Measurements from ENCODE around the gene HSF4.

Gene HSF4

DNA sequence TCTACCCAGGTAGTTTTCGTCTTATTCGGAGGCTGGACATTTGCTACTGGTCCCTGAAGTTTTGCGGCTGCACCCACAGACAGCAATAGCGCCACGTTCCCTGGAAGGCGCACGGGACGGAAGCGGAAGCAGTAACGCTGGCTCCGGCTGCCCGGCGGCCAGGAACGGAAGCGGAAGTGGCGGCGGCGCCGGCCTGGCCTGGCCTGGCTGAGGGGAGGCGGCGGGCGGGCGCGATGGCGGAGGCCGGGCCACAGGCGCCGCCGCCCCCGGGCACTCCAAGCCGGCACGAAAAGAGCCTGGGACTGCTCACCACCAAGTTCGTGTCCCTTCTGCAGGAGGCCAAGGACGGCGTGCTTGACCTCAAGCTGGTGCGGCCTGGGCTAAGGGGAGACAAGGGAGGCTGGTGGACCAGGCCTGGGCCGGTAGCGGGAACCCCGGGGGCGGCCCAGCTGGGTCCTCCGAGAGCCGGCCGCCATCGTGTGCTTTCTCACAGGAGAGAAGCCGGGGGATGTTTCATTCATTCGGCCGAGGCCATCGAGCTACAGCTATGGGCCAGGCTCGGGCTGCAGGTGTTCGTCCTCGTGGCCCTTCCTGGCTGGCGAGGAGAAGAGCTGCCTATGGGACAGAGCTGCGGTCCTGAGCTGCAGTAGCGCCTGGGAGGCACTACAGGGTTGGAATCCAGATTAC, 27.6 kb downstream of the HSF4 start, which contains the start of gene E2F4:
E2F4 (plus strand) TSS at position 161 of the 687 bp plus-strand sequence; CDS start at position 234, 73 bp downstream.
- Histone ChIP-seq H3K27ac (ENCODE audit: low read depth, low read length) (peak within 1 kb of the TSS; percentile 31; the same call in 1 of the 2 replicates), H3K9me3 (ENCODE audit: insufficient read depth, low read length) (no peaks in the 10 kb centered on the region), H3K79me2 (ENCODE audit: insufficient read depth, low read length) (peaks cover 24% of the 10 kb centered on the region), H3K27me3 (ENCODE audit: low read length) (no peaks in the 10 kb centered on the region), H3K9ac (ENCODE audit: low read length) (peak within 1 kb of the TSS; percentile 94), H3K36me3 (ENCODE audit: low read length) (no peaks in the 10 kb centered on the region), H3K9me2 (replicated peaks; ENCODE audit: insufficient read depth, low read length) (no peaks in the 10 kb centered on the region), H3F3A (ENCODE audit: insufficient read depth) (no peaks in the 10 kb centered on the region), H4K20me1 (ENCODE audit: low read depth, low read length) (no peaks in the 10 kb centered on the region), H3K4me2 (ENCODE audit: low read depth, low read length, poor library complexity, severe bottlenecking) (peak within 1 kb of the TSS; percentile 92), H2AFZ (ENCODE audit: low read depth, low read length, severe bottlenecking) (peak within 1 kb of the TSS; percentile 66), H3K4me3 (ENCODE audit: insufficient read depth, low read length, poor library complexity, severe bottlenecking) (peak within 1 kb of the TSS; percentile 92)
- TF ChIP-seq EZH2phosphoT487 (conservative IDR thresholded peaks at IDR 0.05; ENCODE audit: low read length) = no peak
- TF ChIP-seq, protein P1, sequence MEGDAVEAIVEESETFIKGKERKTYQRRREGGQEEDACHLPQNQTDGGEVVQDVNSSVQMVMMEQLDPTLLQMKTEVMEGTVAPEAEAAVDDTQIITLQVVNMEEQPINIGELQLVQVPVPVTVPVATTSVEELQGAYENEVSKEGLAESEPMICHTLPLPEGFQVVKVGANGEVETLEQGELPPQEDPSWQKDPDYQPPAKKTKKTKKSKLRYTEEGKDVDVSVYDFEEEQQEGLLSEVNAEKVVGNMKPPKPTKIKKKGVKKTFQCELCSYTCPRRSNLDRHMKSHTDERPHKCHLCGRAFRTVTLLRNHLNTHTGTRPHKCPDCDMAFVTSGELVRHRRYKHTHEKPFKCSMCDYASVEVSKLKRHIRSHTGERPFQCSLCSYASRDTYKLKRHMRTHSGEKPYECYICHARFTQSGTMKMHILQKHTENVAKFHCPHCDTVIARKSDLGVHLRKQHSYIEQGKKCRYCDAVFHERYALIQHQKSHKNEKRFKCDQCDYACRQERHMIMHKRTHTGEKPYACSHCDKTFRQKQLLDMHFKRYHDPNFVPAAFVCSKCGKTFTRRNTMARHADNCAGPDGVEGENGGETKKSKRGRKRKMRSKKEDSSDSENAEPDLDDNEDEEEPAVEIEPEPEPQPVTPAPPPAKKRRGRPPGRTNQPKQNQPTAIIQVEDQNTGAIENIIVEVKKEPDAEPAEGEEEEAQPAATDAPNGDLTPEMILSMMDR (IDR thresholded peaks at IDR 0.05; ENCODE audit: insufficient read depth, low read length, poor library complexity, severe bottlenecking) = no peak

DNA sequence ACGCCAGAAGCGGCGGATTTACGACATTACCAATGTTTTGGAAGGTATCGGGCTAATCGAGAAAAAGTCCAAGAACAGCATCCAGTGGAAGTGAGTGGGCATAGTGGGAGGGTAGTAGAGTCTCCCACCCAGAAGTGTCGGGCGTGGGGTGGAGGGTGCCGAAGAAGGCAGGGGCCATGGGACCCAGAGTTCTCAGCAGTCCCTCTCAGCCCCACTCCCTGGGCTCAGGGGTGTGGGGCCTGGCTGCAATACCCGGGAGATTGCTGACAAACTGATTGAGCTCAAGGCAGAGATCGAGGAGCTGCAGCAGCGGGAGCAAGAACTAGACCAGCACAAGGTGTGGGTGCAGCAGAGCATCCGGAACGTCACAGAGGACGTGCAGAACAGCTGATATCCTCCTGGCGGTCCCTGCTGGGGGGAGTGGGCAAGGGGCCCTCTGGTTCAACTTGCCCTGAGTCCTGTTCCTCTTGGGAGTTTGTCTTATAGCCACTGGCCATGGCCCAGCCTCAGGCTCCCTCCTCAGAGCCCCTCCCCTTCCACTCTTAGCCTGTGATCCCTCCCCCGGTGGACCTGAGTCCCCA, 28.3 kb downstream of the HSF4 start:
- H3F3A ChIP-seq (ENCODE audit: insufficient read depth) = no peaks in the 10 kb centered on the region
- no peaks in the 10 kb centered on the region for H3K9me3 ChIP-seq (ENCODE audit: insufficient read depth, low read length)
- H3K79me2 ChIP-seq (ENCODE audit: insufficient read depth, low read length) = peaks cover 24% of the 10 kb centered on the region
- H3K9me2 ChIP-seq (replicated peaks; ENCODE audit: insufficient read depth, low read length) = no peaks in the 10 kb centered on the region
- H2AFZ ChIP-seq (ENCODE audit: low read depth, low read length, severe bottlenecking) = no peak overlapping the region
- peak overlapping the region; percentile 94 for H3K9ac ChIP-seq (ENCODE audit: low read length)
- no peaks in the 10 kb centered on the region for H4K20me1 ChIP-seq (ENCODE audit: low read depth, low read length)
- H3K4me2 ChIP-seq (ENCODE audit: low read depth, low read length, poor library complexity, severe bottlenecking) = peak overlapping the region; percentile 92
- H3K36me3 ChIP-seq (ENCODE audit: low read length) = no peaks in the 10 kb centered on the region
- H3K27me3 ChIP-seq (ENCODE audit: low read length) = no peaks in the 10 kb centered on the region
- peak overlapping the region; percentile 92 for H3K4me3 ChIP-seq (ENCODE audit: insufficient read depth, low read length, poor library complexity, severe bottlenecking)
- TF ChIP-seq, protein P1 (IDR thresholded peaks at IDR 0.05; ENCODE audit: insufficient read depth, low read length, poor library complexity, severe bottlenecking) = no peak
- TF ChIP-seq EZH2phosphoT487 (conservative IDR thresholded peaks at IDR 0.05; ENCODE audit: low read length) = no peak
- H3K27ac ChIP-seq (ENCODE audit: low read depth, low read length) = no peak overlapping the region

GRCh38 chr16:67193536-67193935, 29.0 kb downstream of the HSF4 start:
- TF ChIP-seq, protein P1 (IDR thresholded peaks at IDR 0.05; ENCODE audit: insufficient read depth, low read length, poor library complexity, severe bottlenecking) = no peak
- TF ChIP-seq EZH2phosphoT487 (conservative IDR thresholded peaks at IDR 0.05; ENCODE audit: low read length) = no peak
- Histone ChIP-seq H3K9me2 (replicated peaks; ENCODE audit: insufficient read depth, low read length) (no peaks in the 10 kb centered on the region), H3K9ac (ENCODE audit: low read length) (peak overlapping the region; percentile 94), H3K27ac (ENCODE audit: low read depth, low read length) (no peak overlapping the region), H3K36me3 (ENCODE audit: low read length) (no peaks in the 10 kb centered on the region), H3K4me3 (ENCODE audit: insufficient read depth, low read length, poor library complexity, severe bottlenecking) (peak overlapping the region; percentile 92), H3K79me2 (ENCODE audit: insufficient read depth, low read length) (peaks cover 24% of the 10 kb centered on the region), H3K27me3 (ENCODE audit: low read length) (no peaks in the 10 kb centered on the region), H4K20me1 (ENCODE audit: low read depth, low read length) (no peaks in the 10 kb centered on the region), H3F3A (ENCODE audit: insufficient read depth) (no peaks in the 10 kb centered on the region), H2AFZ (ENCODE audit: low read depth, low read length, severe bottlenecking) (no peak overlapping the region), H3K4me2 (ENCODE audit: low read depth, low read length, poor library complexity, severe bottlenecking) (peak overlapping the region; percentile 92), H3K9me3 (ENCODE audit: insufficient read depth, low read length) (no peaks in the 10 kb centered on the region)

Measured in SU-DHL-6 (cell line).